T1000 (cell line): ENCODE results near the gene UPK3A.
"Not testable (repeated sequence)": the region's sequence is repeated elsewhere in the genome, so short reads cannot be mapped to it uniquely, and the experiment has no call there.

Source experiments
- DNase-seq: peaks from one replicate; lab custom pipeline; 2025; ENCODE audit warnings: mixed read lengths; lab: John Stamatoyannopoulos, UW

Gene UPK3A

DNA sequence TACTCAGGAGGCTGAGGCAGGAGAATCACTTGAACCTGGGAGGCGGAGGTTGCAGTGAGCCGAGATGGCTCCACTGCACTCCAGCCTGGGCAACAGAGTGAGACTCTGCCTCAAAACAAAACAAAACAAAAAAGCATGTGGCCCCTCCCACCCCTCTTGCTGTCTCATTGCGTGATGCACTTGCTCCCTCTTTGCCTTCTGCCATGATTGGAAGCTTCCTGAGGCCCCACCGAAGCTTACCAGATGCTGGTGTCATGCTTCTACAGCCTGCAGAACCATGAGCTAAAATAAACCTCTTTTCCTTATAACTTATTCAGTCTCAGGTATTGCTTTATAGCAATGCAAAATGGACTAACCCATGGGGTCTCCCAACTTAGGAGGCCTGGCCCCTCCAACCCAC, 26.8 kb upstream of the UPK3A start:
- DNase-seq, result not testable (repeated sequence)

DNA sequence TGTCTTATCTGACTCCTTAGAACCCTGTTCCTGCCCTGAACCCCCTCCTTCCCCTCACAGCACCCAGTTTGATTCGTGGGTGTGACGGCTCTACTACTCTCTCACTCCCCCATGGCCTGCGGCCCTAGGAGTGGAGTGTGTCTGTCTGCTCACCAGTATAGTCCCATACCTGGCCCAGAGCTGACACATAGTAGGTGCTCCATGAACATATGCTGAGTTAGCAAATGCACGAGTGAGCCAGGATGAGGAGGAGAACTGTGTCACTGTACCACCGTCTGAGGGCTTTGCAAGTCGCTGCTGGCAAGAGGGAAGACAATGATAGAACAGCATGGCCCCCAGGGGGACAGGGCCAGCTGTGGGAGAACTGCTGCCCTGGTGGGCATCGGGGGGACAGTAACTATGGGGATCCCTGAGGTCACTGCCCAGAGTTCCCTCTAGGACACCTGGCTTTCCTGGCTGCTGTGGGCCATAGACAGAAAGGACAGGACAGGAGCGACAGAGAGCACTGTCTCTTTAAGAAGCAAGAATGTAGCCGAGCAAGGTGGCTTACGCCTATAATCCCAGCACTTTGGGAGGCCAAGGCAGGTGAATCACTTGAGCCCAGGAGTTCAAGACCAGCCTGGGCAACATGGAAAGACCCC, 24.9 kb upstream of the UPK3A start:
- no peak for DNase-seq

DNA sequence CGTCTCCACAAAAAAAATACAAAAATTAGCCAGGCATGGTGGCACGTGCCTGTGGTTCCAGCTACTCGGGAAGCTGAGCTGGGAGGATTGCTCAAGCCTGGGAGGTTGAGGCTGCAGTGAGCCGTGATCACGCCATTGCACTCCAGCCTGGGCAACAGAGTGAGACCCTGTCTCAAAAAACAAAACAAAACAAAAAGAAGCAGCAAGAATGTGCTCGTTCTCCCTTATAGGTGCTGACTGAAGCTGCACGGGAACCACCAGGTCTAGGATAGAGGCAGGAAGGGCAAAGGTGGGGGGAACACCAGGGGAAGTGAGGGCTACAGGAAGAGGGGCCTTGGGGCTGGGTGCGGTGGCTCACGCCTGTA, 24.4 kb upstream of the UPK3A start:
- DNase-seq, result not testable (repeated sequence)

DNA sequence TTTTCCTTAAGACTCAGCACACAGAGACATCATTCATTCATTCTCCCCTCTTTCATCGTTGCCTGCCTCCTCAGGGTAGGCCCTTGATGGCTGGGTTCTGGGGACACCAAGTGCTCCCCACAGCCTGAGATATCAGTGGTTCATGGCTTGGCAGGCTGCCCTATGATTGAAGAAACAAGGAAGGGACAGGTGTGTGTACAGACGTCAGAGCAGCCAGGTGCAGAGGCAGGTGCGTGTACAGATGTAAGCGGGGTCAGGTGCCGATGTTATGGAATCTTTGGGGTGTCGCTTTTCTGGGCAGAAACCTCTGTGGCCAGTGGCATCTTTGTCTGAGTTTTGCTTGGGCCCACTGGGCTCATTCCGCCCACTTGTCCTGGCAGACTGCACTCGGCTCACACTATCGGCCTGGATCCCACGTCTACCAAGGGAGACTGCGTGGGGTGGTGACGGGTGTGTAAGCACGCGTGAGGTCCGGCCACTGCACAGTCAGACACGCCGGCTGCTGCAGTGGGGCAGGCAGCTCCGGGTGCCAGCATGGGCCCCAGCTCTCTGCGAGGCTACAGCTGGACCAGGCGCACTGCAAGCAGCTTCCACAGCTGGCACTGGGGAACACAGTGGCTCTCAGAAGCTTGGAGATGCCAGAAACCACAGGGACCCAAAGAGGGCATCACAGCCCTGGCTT, 23.2 kb upstream of the UPK3A start:
- no peak for DNase-seq

DNA sequence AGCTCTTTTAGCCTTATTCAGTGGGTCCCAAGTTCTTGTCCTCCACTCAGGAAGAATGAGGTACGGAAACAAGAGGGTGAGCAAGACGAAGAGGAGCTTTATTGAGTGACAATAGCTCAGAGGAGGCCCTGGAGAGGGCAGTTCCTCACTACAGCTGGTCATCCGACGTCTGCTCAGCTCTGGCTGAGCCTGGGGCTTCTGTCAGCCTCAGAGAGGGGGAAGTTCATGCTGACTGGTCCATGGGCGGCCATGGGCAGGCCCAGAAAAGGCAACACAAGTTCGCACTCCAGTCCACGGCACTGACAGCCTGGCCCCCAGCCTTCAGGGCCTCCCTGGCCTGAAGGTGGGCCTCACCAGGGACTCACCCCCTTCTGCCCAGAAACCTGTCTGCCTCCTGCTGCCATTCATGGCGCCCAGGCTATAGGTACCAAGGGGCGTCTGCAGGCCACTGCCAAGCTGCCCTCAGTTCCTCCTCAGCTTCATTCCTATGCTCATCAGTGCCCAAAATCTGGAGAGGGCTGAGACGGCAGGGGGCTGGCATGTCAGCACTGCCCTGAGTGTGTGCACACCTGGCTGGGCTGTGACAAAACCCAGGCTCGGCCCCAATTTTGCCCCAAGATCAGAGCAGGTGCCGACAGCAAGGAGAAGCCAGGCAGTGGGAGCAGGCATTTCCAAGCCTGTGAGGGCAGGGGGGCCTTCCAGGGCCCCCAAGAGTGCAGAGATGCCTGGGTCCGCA, 22.4 kb upstream of the UPK3A start:
- no peak for DNase-seq

DNA sequence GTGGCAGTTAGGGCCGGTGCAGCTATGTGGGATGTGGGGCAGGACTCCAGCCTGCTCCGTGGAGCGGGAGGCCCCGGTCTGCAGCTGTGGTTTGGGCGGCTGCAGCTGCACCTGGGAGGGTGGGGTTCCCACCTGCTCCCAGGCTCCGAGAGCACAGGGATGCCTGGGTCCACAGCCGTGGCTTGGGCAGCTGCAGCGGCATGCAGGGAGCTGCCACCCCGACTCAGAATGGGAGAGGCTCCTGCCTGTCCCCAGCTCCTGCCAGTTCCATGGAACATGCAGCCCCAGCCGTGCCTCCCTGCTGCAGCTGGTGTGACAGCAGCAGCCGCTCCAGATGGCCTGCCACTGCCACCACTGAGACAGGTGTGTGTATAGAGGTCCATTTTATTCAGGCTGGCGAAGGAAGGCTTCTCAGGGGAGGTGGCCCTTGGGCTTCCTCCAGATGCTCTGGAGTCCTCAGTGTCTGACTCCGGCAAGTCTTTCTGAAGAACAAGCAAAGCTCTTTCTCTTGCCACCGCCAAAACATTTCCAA, 21.8 kb upstream of the UPK3A start:
- DNase-seq, result no peak

DNA sequence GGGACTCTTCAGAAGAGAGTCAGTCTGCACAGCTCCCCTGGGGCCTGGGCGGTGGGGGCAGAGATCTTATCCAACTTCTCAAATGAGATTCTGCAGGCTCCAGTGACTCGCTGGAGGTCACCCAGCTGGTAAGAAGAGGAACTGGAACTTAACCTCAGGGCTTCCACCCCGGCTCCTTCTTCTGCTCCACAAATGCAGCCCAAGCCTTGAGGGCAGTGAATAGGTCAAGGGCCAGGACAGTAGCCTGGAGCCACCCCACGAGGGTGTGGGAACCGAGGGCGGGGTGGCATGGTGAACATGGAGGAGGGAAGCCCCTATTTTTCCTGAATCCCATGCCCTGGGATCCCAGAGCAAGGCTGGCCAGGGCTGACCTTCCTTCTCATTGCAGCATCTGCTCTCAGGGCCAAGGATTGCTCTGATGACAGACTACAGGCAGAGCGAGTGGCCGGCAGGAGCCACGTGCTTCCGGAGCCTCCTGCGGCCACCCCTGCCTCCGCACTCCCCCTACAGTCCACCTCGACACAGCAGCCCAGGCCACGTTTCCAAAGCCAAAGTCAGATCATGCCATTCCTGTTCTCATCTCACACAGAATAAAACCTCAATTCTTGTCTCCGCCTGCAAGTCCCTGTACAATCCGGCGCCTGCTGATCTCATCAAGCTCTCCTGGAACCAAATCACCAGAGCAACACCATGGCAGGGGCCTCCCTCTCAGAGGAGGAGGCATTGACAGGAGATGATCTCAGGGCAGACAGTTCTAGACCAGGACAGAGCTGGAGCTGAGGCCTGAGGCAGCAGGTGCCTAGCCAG, 21.1 kb upstream of the UPK3A start:
- DNase-seq, result peak; percentile 21

DNA sequence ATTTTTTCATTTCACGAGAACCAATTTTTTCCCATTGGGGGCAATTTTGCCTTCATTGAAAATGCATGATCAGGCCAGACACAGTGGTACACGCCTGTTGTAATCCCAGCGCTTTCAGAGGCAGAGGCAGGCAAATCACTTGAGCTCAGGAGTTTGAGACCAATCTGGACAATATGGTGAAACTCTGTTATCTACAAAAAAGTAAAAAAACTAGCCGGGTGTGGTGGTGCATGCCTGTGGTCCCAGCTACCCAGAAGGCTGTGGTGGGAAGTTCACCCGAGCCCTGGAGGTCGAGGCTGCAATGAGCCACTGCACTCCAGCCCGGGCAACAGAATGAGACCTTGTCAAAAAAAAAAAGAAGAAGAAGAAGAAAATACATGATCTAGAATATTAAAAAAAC, 19.2 kb upstream of the UPK3A start:
- DNase-seq, result no peak

DNA sequence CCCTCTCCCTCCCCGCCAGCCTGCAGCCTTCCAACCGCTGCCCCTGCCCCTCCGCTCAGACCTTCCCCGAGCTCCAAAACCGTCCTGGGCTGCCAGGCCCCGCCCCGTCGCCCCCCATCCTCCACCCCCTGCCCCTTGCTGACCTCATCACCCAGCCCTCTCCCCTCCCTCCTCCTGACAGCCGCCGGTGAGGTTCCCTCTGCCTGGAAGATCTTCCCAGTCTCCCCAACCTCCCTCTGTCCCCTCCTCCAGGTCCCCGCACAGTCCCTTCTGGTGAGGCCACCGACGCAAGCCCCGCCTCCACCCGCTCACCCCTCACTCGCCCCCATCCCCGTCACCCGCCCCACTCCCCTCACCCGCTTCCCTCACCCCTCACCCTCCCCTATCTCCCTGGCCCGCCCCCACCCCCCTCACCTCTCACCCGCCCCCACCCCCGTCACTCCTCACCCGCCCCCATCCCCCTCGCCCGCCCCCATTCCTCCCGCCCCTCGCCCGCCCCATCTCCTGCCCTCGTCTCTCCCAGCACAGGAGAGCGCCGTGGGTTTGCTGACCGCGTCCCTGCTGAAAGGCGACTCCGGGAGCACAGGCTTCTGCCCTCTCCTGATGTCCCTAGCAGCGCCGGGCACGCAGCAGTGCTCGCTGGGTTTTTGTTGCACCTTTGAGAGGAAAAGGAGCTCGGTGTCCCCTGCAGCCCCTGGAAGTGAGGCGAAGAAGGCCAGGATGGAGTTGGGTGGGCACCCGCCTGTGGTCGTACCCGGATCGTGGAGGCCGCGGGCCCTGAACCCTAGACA, 16.4 kb upstream of the UPK3A start:
- DNase-seq, result no peak

DNA sequence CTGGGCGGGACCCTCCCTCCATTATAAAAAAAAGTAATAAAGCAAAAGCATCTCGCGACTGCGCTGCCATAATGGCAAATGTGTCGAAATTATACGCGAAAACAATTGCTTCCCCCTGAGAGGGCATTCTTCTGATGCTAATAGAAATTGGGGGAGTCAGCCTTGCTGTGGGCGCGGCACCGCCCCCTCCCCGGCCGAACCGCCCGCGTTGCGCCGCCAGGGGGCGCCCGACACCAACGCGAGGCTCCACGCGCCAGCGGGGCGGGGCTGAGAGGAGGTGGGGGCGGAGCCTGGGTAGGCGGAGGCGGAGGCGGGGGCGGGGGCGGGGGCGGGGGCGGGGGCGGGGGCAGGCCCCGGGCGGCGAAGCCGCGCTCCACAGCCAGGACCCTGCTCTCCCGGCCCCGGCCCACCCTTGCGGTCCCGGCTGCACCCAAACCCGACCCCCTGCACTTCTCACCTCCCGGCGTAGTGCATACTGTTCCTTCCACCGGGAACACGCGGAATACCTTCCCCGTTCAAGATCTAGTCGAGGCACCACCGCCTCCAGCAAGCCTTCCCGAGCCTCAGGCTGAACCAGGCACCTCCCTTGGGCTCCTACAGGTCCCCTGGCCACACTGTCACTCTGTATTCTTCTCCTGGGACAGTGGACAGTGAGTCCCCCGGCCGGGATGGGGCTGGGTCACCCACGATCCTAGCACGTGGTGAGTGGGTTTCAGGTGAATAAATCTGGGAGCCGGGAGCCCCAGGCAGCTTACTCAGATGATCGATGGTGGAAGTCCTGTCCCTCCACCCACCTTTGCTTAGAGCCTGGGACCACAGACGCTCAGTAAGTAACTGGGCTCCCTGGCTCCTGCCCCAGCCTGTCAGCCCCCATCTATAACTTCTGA, 15.5 kb upstream of the UPK3A start:
- DNase-seq, result peak; percentile 75

DNA sequence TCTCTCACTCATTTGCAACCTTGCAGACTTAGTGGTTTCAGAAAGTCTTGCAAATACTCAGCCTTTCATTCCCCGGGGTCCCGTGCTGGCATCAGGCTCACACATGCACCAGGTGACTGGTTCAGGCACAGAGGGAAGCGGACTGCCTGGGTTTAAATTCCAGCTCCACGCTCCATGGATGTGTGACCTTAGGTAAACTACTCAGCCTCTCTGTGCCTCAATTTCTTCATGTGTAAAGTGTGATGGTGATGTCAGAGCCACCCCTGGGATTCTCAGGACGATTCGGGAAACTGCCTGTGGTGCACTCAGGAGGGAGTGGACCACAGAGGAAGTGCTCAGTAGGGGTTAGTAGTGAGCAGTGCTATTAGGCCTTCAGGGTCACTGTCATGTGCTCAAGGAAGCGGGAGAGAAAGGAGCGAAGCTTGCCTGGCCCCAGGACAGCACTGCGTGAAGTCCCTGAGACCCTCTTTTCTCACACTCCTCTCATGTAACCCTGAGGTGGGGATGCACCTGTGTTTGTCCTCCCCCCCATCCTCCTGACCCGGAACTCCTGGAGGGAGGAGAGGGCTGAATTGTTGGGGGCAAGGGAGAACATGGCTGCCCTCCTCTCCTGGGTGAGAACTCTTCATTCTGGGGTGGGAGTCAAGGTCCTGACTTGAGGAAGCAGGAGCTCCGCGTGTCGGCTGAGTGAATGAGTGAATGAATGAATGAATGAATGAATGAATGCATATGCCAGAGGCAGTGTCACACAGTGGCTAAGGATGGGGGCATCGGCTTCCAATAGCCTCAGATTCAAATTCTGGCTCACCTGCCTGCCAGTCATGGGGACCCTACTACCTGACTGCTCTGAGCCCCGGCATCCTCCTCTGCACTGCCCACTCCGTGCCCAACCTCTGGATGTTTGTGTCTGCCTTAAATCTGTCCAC, 14.4 kb upstream of the UPK3A start:
- no peak for DNase-seq

DNA sequence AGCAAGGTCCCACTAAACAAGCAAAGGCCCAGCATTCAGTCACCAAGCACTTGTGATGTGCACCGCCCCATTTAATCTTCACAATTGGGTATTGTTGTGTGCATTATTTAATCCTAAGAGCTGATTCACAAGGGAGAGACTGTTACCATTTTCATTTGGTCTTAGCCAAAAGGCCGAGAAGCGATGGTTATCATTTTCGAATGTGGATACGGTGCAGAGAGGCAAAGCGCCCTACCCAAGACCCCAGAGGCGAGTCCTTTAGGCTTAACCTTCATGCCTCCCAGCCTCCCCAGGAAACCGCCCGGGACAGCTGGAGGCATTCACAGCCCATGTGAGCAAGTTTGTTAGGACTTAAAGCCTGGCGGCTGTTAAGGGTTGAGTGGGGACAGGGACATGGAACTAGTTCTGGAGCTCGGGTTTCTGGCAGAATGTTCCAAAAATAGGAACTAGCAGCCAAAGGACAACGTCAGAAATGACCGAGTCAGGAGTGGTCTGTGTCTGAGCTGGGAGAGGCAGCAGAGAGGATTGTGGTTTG, 13.0 kb upstream of the UPK3A start:
- no peak for DNase-seq

DNA sequence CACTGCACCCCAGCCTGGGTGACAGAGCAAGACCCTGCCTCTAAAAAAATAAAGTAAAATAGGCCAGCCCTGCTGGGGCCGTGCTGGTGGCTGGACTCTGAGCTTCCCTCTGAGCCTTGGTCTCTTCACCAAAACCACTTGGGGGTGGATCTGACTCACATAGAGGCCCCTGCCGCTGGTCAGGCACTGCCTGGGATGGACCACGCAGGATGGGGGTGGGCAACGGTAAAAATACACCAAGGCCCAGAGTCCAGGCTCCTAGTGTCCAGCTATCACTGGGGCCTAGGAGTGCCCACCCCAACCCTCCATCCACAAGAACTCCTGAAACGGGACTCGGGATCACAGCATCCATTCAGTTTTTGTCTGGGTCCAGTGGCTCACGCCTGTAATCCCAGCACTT, 12.3 kb upstream of the UPK3A start:
- DNase-seq, result no peak

DNA sequence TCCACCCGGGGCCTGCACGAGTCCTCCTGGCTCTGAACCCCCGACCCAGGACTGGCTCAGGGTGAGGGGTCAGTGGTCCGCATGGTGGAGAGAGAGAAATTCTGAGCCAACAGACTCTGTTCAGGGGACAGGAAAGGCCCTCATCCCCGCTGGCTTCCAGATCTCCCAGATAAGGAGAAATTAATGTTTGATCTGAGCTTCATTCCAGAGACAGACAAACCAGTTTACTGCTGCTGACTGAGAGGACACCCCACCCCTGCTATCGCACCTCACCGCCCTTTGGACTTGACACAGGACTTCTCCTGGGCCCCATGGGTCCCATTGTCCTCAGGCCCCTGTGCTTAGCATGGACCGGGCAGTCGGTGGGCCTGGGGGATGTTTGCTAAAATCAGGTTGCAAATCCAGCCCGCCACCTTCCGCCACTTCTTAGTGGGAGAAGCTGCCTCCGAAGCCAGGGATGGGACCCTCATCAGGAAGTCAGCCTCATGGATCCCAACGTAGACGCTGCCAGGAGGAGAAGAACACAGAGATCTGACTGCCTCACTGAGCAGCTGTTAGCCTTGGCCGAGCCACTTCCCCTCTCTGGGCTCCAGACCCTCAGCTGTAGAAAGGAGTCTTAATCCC, 11.2 kb upstream of the UPK3A start:
- DNase-seq, result no peak

DNA sequence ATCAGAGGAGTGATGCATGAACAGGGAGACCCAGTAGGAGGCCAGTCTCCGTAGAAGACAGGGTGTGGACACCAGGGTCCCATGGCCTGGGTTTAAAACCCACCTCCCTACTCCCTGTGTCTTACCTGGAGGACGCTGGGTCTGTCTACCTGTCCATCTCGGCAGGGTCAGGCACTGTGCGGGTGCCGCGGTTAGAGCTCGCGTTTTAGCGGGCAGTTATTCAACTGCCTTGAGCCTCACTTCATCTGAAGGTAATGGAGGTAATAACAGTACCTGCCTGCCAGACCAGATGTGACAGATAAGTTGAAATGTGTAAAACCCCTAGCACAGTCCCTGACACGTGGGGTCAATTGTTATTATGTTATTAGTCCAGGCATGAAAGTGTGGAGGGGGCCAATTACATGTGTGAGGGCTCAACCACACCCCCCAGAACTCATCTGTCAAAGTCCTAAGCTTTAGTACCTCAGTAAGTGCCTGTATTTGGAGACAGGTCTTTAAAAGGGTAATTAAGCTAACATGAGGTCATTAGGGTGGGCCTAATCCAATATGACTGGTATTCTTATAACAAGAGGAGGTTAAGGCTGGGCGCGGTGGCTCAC, 8.1 kb upstream of the UPK3A start:
- no peak for DNase-seq

DNA sequence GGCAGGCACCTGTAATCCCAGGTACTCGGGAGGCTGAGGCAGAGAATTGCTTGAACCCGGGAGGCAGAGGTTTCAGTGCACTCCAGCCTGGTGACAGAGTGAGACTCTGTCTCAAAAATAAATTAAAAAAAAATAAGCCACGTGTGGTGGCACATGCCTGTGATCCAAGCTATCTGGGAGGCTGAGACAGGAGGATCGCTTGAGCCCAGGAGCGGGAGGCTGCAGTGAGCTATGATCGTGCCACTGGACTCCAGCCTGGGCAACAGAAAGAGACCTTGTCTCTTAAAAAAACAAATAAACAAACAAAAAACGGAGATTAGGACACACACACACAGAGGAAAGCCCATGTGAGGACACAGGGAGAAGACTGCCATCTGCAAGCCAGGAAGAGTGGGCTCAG, 7.0 kb upstream of the UPK3A start:
- DNase-seq, result not testable (repeated sequence)

DNA sequence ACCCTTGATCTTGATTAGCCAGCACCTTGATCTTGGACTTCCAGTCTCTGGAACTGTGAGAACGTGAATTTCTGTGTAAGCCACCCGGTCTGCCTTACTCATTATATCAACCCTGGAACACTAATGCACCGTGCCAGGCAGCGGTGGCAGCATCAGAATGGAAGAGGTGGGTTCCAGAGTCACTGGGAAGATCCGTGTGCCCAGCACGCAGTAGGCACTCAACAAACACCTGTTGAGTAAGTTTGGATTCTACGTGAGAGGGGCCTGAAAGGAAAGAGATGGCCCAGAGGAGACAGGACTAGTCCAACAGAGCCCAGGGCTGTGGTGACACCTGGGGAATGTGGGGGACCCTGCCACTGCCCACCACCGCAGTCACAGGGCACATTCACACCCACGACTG, 6.6 kb upstream of the UPK3A start:
- no peak for DNase-seq

DNA sequence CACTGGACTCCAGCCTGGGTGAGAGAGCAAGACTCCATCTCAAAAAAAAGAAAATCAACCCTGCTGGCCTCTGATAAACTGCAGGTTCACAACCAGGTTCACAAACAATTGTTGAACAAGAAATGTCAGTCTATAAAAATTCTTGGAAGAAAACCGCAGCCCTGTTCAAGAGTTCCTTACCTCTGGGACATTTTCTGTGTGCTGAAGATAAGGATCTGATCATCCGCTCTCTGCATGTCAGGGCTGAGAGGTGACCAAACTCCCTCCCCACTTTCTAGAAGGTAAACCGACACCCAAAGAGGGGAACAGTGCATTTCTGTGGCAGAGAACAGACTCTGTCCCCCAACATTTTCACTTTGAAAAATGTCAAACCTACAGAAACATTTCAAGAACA, 4.2 kb upstream of the UPK3A start:
- no peak for DNase-seq
